ENCODE measurements around the gene RPLP1.

GRCh38 chr15:69434679-69435078 is 17.9 kb upstream of the RPLP1 start:
- TF ChIP-seq ATF2 (tag by site-specific recombination; IDR thresholded peaks at IDR 0.05; ENCODE audit: low read depth): no peak
- TF ChIP-seq ZBTB49 (tag by site-specific recombination; IDR thresholded peaks at IDR 0.05; ENCODE audit: low read depth): no peak
- no peak for TF ChIP-seq CTCF (tag by site-specific recombination; IDR thresholded peaks at IDR 0.05)

Measured in HEK293 (cell line).